GM12878 (cell line): Measurements from ENCODE around the gene CDH15. TPM values are rescaled to one million over a fixed set of nuclear protein-coding genes. Genes with fewer than 3 reads are reported as not detected.
A peak's percentile ranks its signal among the peaks of the same experiment; 100 is the strongest.

Source experiments
- BMI1 ChIP-seq: fragments of 450-650 bp; IDR thresholded peaks from 2 replicates; pipeline ENCODE4 v1.6.1; 2016; ENCODE audit warnings: mild to moderate bottlenecking, moderate library complexity, borderline replicate concordance
- BRCA1 ChIP-seq: IDR thresholded peaks from 2 replicates; pipeline ENCODE4 v1.6.1; 2011; ENCODE audit warnings: low read depth, low read length, improper control_type of control experiment
- CBX5 ChIP-seq: sonication (generic); IDR thresholded peaks from 2 replicates; pipeline ENCODE4 v1.6.1; 2016; ENCODE audit warnings: low read depth, moderate library complexity, mild to moderate bottlenecking, inconsistent platforms
- CEBPB ChIP-seq, 2 experiments: fragments of 150-350 bp in 1 of 2; IDR thresholded peaks; 2 replicates each; pipeline ENCODE4 v1.6.1; 2012 to 2014; ENCODE audit warnings: low read depth in 2 of 2, low read length in 2 of 2, borderline replicate concordance in 1 of 2, inconsistent platforms in 1 of 2
- CHD4 ChIP-seq: fragments of 200-600 bp; sonication (generic); IDR thresholded peaks from 2 replicates; pipeline ENCODE4 v1.6.1; 2016; ENCODE audit warnings: mild to moderate bottlenecking
- CREM ChIP-seq: IDR thresholded peaks from 2 replicates; pipeline ENCODE4 v1.6.1; 2014; ENCODE audit warnings: antibody characterized with exemption, low read depth
- EGR1 ChIP-seq, 2 experiments: IDR thresholded peaks; 1 replicate in 1 of 2; 2 replicates in 1 of 2; pipeline ENCODE4 v1.6.1; 2011 to 2012; ENCODE audit warnings: low read depth in 2 of 2, low read length in 2 of 2, borderline replicate concordance in 1 of 2, mild to moderate bottlenecking in 1 of 2, moderate library complexity in 1 of 2
- EP300 ChIP-seq, 2 experiments: fragments of 150-350 bp in 1 of 2; IDR thresholded peaks; 2 replicates each; pipeline ENCODE4 v1.6.1; 2011 to 2012; ENCODE audit warnings: low read depth in 2 of 2, low read length in 2 of 2, borderline replicate concordance in 1 of 2, improper control_type of control experiment in 1 of 2, inconsistent platforms in 1 of 2; ENCODE audit not compliant: control insufficient read depth in 1 of 2
- IKZF1 ChIP-seq: fragments of 450-650 bp; conservative IDR thresholded peaks from 2 replicates; pipeline ENCODE4 v1.6.1; 2017; ENCODE audit warnings: antibody characterized with exemption, mild to moderate bottlenecking
- MLLT1 ChIP-seq: fragments of 450-650 bp; IDR thresholded peaks from 2 replicates; pipeline ENCODE4 v1.6.1; 2016; ENCODE audit warnings: mild to moderate bottlenecking
- MTA2 ChIP-seq: fragments of 450-650 bp; IDR thresholded peaks from 2 replicates; pipeline ENCODE4 v1.6.1; 2016; ENCODE audit warnings: low read depth, mild to moderate bottlenecking, moderate library complexity
- NFXL1 ChIP-seq: fragments of 450-650 bp; IDR thresholded peaks from 2 replicates; pipeline ENCODE4 v1.6.1; 2017; ENCODE audit warnings: antibody characterized with exemption, mild to moderate bottlenecking, borderline replicate concordance
- RFX5 ChIP-seq: IDR thresholded peaks from 2 replicates; pipeline ENCODE4 v1.6.1; 2011; ENCODE audit warnings: low read depth, low read length, improper control_type of control experiment
- SIX5 ChIP-seq: IDR thresholded peaks from 2 replicates; pipeline ENCODE4 v1.6.1; 2011; ENCODE audit warnings: mild to moderate bottlenecking, low read depth, low read length, moderate library complexity; ENCODE audit not compliant: severe bottlenecking
- SMARCA5 ChIP-seq: fragments of 450-650 bp; IDR thresholded peaks from 2 replicates; pipeline ENCODE4 v1.6.1; 2017; ENCODE audit warnings: mild to moderate bottlenecking
- SMC3 ChIP-seq: IDR thresholded peaks from 2 replicates; pipeline ENCODE4 v1.6.1; 2011; ENCODE audit warnings: low read length, improper control_type of control experiment, borderline replicate concordance
- SUPT20H ChIP-seq: IDR thresholded peaks from 2 replicates; pipeline ENCODE4 v1.6.1; 2011; ENCODE audit warnings: low read depth, mild to moderate bottlenecking, low read length, moderate library complexity, borderline replicate concordance; ENCODE audit not compliant: control insufficient read depth
- SUZ12 ChIP-seq: fragments of 200-600 bp; sonication (generic); IDR thresholded peaks from one replicate; pipeline ENCODE4 v1.6.1; 2018; ENCODE audit warnings: antibody characterized with exemption, mild to moderate bottlenecking; ENCODE audit not compliant: unreplicated experiment
- TCF7 ChIP-seq: IDR thresholded peaks from 2 replicates; pipeline ENCODE4 v1.6.1; 2014; ENCODE audit warnings: antibody characterized with exemption, borderline replicate concordance
- ZNF207 ChIP-seq: fragments of 450-650 bp; IDR thresholded peaks from 2 replicates; pipeline ENCODE4 v1.6.1; 2014; ENCODE audit warnings: antibody characterized with exemption, mild to moderate bottlenecking, borderline replicate concordance
- polyA plus RNA-seq, 11 experiments: library from polyadenylated mRNA; depleted of rRNA in 4 of 11; unstranded in 6 of 11; stranded (reverse) in 5 of 11; fragments of >200 nt; fragmentation: Nextera tagmentation in 4 of 11; fragmentation: Illumina TruSeq in 1 of 11; extraction: Ambion mirVana in 4 of 11; extraction: Trizol in 1 of 11; gene quantifications; 1 replicate in 1 of 11; 2 replicates in 10 of 11; pipeline versions ENCODE4 v1.2.1 to v1.2.3, GENCODE V29; 2011 to 2016; ENCODE audit warnings: inconsistent platforms in 2 of 11, missing spikeins in 2 of 11, low read depth in 1 of 11
- total RNA-seq, 4 experiments: library from RNA; depleted of rRNA in 3 of 4; stranded (reverse); fragments of >200 nt in 3 of 4; fragmentation: Illumina TruSeq in 1 of 4; extraction: Trizol in 1 of 4; gene quantifications; 2 replicates each; pipeline versions ENCODE4 v1.2.1 to v1.2.3, GENCODE V29; 2013 to 2021
- TF ChIP-seq, protein P1 (sequence below): IDR thresholded peaks from 2 replicates; pipeline ENCODE4 v1.6.1; 2011; ENCODE audit warnings: low read depth, mild to moderate bottlenecking, low read length, moderate library complexity, borderline replicate concordance; ENCODE audit errors: extremely low read depth
- TF ChIP-seq, protein P2 (sequence below): IDR thresholded peaks from 2 replicates; pipeline ENCODE4 v1.6.1; 2012; ENCODE audit warnings: low read depth, low read length, improper control_type of control experiment
- TF ChIP-seq, protein P3 (sequence below): fragments of 450-650 bp; formaldehyde crosslinking; IDR thresholded peaks from 2 replicates; pipeline ENCODE4 v1.5.0; 2022; ENCODE audit warnings: mild to moderate bottlenecking, missing genetic modification characterization

CDH15 gene
- total and polyA plus RNA-seq, 10 of the 15 experiments (the other 5 are each of a cell fraction or from before 2014, with no cell fraction given) = 0.02 to 0.06 TPM; not detected in 8

DNA sequence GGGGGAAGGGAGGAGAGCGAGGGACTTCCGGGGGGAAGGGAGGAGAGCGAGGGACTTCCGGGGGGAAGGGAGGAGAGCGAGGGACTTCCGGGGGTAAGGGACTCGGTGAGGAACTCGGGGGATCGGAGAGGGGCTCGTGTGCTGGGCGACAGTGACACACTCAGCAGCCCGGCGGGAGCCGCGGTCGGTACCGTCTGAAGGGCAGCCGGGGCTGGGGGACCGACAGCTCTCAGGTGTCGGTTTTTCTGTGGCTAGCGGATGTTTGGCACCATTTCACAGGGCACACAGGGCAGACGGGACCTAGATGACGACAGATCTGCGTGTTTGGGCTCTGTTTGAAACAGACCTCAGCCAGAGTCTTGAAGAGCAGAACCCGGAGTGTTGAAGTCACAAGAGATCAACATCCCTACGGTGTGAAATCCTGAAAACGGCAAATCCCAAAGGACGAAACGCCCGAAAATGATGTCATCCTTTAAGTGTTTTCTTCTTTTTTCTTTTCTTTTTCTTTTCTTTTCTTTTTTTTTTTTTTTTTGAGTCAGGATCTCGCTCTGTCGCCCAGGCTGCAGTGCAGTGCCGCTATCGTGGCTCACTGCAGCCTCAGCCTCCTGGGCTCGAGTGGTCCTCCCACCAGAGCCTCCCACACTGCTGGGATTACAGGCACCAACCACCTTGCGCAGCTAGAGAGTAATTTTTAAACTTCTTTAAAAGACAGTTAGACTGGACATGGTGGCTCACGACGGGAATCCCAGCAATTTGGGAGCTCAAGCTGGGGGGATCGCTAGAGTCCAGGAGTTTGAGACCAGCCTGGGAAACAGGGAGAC is 69.8 kb downstream of the CDH15 start (continued):
- TF ChIP-seq, protein P1, sequence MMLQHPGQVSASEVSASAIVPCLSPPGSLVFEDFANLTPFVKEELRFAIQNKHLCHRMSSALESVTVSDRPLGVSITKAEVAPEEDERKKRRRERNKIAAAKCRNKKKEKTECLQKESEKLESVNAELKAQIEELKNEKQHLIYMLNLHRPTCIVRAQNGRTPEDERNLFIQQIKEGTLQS = no peak
- TF ChIP-seq BRCA1 = no peak
- TF ChIP-seq SIX5 = no peak
- TF ChIP-seq SUZ12 = no peak
- no peak for TF ChIP-seq TCF7
- TF ChIP-seq, protein P2, sequence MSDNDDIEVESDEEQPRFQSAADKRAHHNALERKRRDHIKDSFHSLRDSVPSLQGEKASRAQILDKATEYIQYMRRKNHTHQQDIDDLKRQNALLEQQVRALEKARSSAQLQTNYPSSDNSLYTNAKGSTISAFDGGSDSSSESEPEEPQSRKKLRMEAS = no peak
- no peak for TF ChIP-seq MTA2
- TF ChIP-seq SMC3 = no peak
- TF ChIP-seq SUPT20H = no peak
- peak in 1 of 2 experiments; percentile 32; a peak in 1 of 3 replicates for TF ChIP-seq EGR1 (IDR thresholded peaks at IDR 0.05; ENCODE audit: borderline replicate concordance in 1 of 2, low read depth in 2 of 2, low read length in 2 of 2)
- TF ChIP-seq SMARCA5 = peak; percentile 3; the same call in 1 of the 2 replicates
- no peak for TF ChIP-seq BMI1
- no peak for TF ChIP-seq ZNF207
- no peak for TF ChIP-seq RFX5
- TF ChIP-seq IKZF1 = peak; percentile 40
- TF ChIP-seq EP300 (IDR thresholded peaks at IDR 0.05; ENCODE audit: borderline replicate concordance in 1 of 2, control insufficient read depth in 1 of 2, low read depth in 2 of 2, low read length in 2 of 2) = no peak
- no peak for TF ChIP-seq CEBPB (IDR thresholded peaks at IDR 0.05; ENCODE audit: borderline replicate concordance in 1 of 2, low read depth in 2 of 2, low read length in 2 of 2)
- peak; percentile 38; the same call in 1 of the 2 replicates for TF ChIP-seq MLLT1
- TF ChIP-seq, protein P3, sequence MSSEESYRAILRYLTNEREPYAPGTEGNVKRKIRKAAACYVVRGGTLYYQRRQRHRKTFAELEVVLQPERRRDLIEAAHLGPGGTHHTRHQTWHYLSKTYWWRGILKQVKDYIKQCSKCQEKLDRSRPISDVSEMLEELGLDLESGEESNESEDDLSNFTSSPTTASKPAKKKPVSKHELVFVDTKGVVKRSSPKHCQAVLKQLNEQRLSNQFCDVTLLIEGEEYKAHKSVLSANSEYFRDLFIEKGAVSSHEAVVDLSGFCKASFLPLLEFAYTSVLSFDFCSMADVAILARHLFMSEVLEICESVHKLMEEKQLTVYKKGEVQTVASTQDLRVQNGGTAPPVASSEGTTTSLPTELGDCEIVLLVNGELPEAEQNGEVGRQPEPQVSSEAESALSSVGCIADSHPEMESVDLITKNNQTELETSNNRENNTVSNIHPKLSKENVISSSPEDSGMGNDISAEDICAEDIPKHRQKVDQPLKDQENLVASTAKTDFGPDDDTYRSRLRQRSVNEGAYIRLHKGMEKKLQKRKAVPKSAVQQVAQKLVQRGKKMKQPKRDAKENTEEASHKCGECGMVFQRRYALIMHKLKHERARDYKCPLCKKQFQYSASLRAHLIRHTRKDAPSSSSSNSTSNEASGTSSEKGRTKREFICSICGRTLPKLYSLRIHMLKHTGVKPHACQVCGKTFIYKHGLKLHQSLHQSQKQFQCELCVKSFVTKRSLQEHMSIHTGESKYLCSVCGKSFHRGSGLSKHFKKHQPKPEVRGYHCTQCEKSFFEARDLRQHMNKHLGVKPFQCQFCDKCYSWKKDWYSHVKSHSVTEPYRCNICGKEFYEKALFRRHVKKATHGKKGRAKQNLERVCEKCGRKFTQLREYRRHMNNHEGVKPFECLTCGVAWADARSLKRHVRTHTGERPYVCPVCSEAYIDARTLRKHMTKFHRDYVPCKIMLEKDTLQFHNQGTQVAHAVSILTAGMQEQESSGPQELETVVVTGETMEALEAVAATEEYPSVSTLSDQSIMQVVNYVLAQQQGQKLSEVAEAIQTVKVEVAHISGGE (CRISPR knock-in tag) = peak; percentile 57
- no peak for TF ChIP-seq CHD4
- TF ChIP-seq NFXL1 = no peak
- TF ChIP-seq CREM = peak; percentile 52; the same call in 1 of the 2 replicates
- peak; percentile 87; the same call in 1 of the 2 replicates for TF ChIP-seq CBX5
